IMR-90 (cell line): Measurements from ENCODE around the gene CIZ1. TPM values are rescaled to one million over a fixed set of nuclear protein-coding genes. Genes with fewer than 3 reads are reported as not detected.
"Not testable (repeated sequence)": the region's sequence is repeated elsewhere in the genome, so short reads cannot be mapped to it uniquely, and the experiment has no call there.

ENCODE experiments used
- ATAC-seq: fragments of 200-7000 bp; cut with Tn5 transposase; 2 replicates; pipeline ENCODE4 v1.9.1; 2020; ENCODE audit warnings: low read depth, mild to moderate bottlenecking, moderate library complexity
- BruUV-seq: library from RNA; stranded (reverse); fragments of 400-500 nt; replicated peaks from 2 replicates; lab custom pipeline; 2021; lab: Mats Ljungman, UMichigan
- CTCF ChIA-PET: fragments of 300-600 bp; formaldehyde crosslinking; extraction: SDS; loops from one replicate; lab custom pipeline; 2021; ENCODE audit warnings: antibody characterized with exemption; lab: Yijun Ruan, JAX
- POLR2A ChIA-PET: fragments of 300-600 bp; sonication (Branson Sonifier 250); formaldehyde crosslinking; loops from one replicate; lab custom pipeline; 2022; ENCODE audit warnings: antibody characterized with exemption; ENCODE audit not compliant: unreplicated experiment; lab: Charles Lee
- DNase-seq: peaks from one replicate; pipeline ENCODE4 v3.0.0; 2013
- H2AFZ ChIP-seq: replicated peaks from 2 replicates; pipeline ENCODE3; 2013; ENCODE audit warnings: low read length, mild to moderate bottlenecking; ENCODE audit not compliant: poor library complexity
- H2AK5ac ChIP-seq: 2 replicates; pipeline ENCODE4 v1.6.1; 2013; ENCODE audit warnings: low read depth, low read length, inconsistent platforms
- H2AK9ac ChIP-seq: replicated peaks from 2 replicates; pipeline ENCODE3; 2013; ENCODE audit warnings: mild to moderate bottlenecking, low read depth, low read length, moderate library complexity; ENCODE audit not compliant: poor library complexity
- H2BK120ac ChIP-seq: 2 replicates; pipeline ENCODE4 v1.6.1; 2013; ENCODE audit warnings: low read depth, low read length, inconsistent platforms
- H2BK15ac ChIP-seq: 3 replicates; pipeline ENCODE4 v1.6.1; 2013; ENCODE audit warnings: low read depth, low read length, inconsistent platforms
- H2BK20ac ChIP-seq: 2 replicates; pipeline ENCODE4 v1.6.1; 2013; ENCODE audit warnings: low read depth, mild to moderate bottlenecking, inconsistent platforms, low read length, moderate library complexity
- H2BK5ac ChIP-seq: 2 replicates; pipeline ENCODE4 v1.6.1; 2013; ENCODE audit warnings: mild to moderate bottlenecking, low read depth, low read length, inconsistent platforms; ENCODE audit not compliant: poor library complexity, severe bottlenecking
- H3K14ac ChIP-seq: replicated peaks from 2 replicates; pipeline ENCODE4 v1.6.1; 2013; ENCODE audit warnings: low read depth, low read length, inconsistent platforms
- H3K18ac ChIP-seq: 2 replicates; pipeline ENCODE4 v1.6.1; 2013; ENCODE audit warnings: low read depth, low read length, control low read depth
- H3K23ac ChIP-seq: 2 replicates; pipeline ENCODE4 v1.6.1; 2013; ENCODE audit warnings: low read depth, low read length, inconsistent platforms
- H3K27ac ChIP-seq: 2 replicates; pipeline ENCODE4 v1.5.1; 2013; ENCODE audit warnings: mild to moderate bottlenecking, control low read depth, low read length; ENCODE audit not compliant: insufficient read depth
- H3K27me3 ChIP-seq: 2 replicates; pipeline ENCODE4 v1.6.1; 2013; ENCODE audit warnings: low read length; ENCODE audit not compliant: control insufficient read depth, insufficient read depth
- H3K36me3 ChIP-seq: 2 replicates; pipeline ENCODE4 v1.6.1; 2013; ENCODE audit warnings: low read length, mixed read lengths; ENCODE audit not compliant: control insufficient read depth, insufficient read depth
- H3K4ac ChIP-seq: 2 replicates; pipeline ENCODE4 v1.6.1; 2013; ENCODE audit warnings: low read depth, low read length, inconsistent platforms
- H3K4me1 ChIP-seq: 2 replicates; pipeline ENCODE4 v1.6.1; 2013; ENCODE audit warnings: low read length, mixed read lengths; ENCODE audit not compliant: control insufficient read depth, insufficient read depth
- H3K4me2 ChIP-seq: 2 replicates; pipeline ENCODE4 v1.6.1; 2013; ENCODE audit warnings: low read depth, mild to moderate bottlenecking, control low read depth, low read length, moderate library complexity
- H3K4me3 ChIP-seq: 2 replicates; pipeline ENCODE4 v1.5.1; 2013; ENCODE audit warnings: low read depth, mild to moderate bottlenecking, control low read depth, low read length, moderate library complexity; ENCODE audit not compliant: insufficient read depth
- H3K56ac ChIP-seq: 2 replicates; pipeline ENCODE4 v1.6.1; 2013; ENCODE audit warnings: low read length, inconsistent platforms; ENCODE audit not compliant: insufficient read depth; ENCODE audit errors: extremely low read depth
- H3K79me1 ChIP-seq, 2 experiments: 2 replicates each; pipeline ENCODE4 v1.6.1; 2013; ENCODE audit warnings: low read length in 2 of 2, inconsistent platforms in 1 of 2, low read depth in 1 of 2
- H3K9ac ChIP-seq: 2 replicates; pipeline ENCODE4 v1.6.1; 2013; ENCODE audit warnings: low read depth, low read length, control low read depth
- H3K9me1 ChIP-seq: 2 replicates; pipeline ENCODE4 v1.6.1; 2013; ENCODE audit warnings: low read length, inconsistent platforms; ENCODE audit not compliant: insufficient read depth
- H3K9me3 ChIP-seq: 2 replicates; pipeline ENCODE4 v1.6.1; 2013; ENCODE audit warnings: low read length; ENCODE audit not compliant: control insufficient read depth, insufficient read depth
- H4K20me1 ChIP-seq: 2 replicates; pipeline ENCODE4 v1.6.1; 2013; ENCODE audit warnings: low read length, inconsistent platforms; ENCODE audit not compliant: insufficient read depth
- H4K5ac ChIP-seq: 2 replicates; pipeline ENCODE4 v1.6.1; 2013; ENCODE audit warnings: mild to moderate bottlenecking, low read depth, low read length, control low read depth
- H4K8ac ChIP-seq, 2 experiments: 2 replicates each; pipeline ENCODE4 v1.6.1; 2013; ENCODE audit warnings: low read depth in 2 of 2, low read length in 2 of 2, control low read depth in 1 of 2, inconsistent platforms in 1 of 2
- H4K91ac ChIP-seq: 2 replicates; pipeline ENCODE4 v1.6.1; 2013; ENCODE audit warnings: low read depth, low read length, inconsistent platforms; ENCODE audit not compliant: insufficient read depth
- CTCF ChIP-seq: conservative IDR thresholded peaks from 2 replicates; pipeline ENCODE4 v1.5.1; 2012; ENCODE audit warnings: mild to moderate bottlenecking, low read depth, low read length, improper control_type of control experiment
- MXI1 ChIP-seq: IDR thresholded peaks from 2 replicates; pipeline ENCODE4 v1.6.1; 2012; ENCODE audit warnings: low read depth, mild to moderate bottlenecking, low read length, moderate library complexity, borderline replicate concordance
- RAD21 ChIP-seq: IDR thresholded peaks from 2 replicates; pipeline ENCODE4 v1.6.1; 2012; ENCODE audit warnings: low read length, improper control_type of control experiment
- WGBS, 2 experiments: methylation state at CpG; one replicate each; pipeline versions ENCODE4 v1.1.5 to v1.1.7; 2013; ENCODE audit warnings: missing lambda C conversion rate in 2 of 2; ENCODE audit not compliant: insufficient read length in 1 of 2; ENCODE audit errors: extremely low coverage in 2 of 2; 5-methylcytosine and 5-hydroxymethylcytosine counted together
- dilution Hi-C: fragments of 300-500 bp; cut with HindIII; formaldehyde crosslinking; loops from one replicate; pipeline ENCODE4 v1.14.3; 2018; ENCODE audit warnings: low sequenced_read_pairs; ENCODE audit not compliant: unreplicated experiment
- in situ Hi-C: fragments of 300-500 bp; cut with MboI; formaldehyde crosslinking; loops from 3 replicates; pipeline ENCODE4 v1.14.3; 2019; ENCODE audit warnings: low sequenced_read_pairs, inconsistent platforms, mixed read lengths
- intact Hi-C: fragments of 100-400 bp; cut with micrococcal nuclease; formaldehyde crosslinking; loops from 2 replicates; pipeline ENCODE4 v1.10.0; 2022
- polyA plus RNA-seq, 3 experiments: library from polyadenylated mRNA; depleted of rRNA; stranded (reverse); fragments of >200 nt; gene quantifications; 2 replicates each; pipeline ENCODE4 v1.2.3, GENCODE V29; 2012; ENCODE audit warnings: low replicate concordance in 1 of 3
- total RNA-seq: library from RNA; depleted of rRNA; stranded (reverse); fragments of >200 nt; gene quantifications from 2 replicates; pipeline ENCODE4 v1.2.3, GENCODE V29; 2012

CIZ1 gene
- total and polyA plus RNA-seq, 2 of the 4 experiments (the other 2 are of a cell fraction): 13.8 to 51.9 TPM

- TF ChIP-seq MXI1: no peak
Measured at GRCh38 chr9:128182893-128183588, 8.3 kb downstream of the CIZ1 start (continued).

DNA sequence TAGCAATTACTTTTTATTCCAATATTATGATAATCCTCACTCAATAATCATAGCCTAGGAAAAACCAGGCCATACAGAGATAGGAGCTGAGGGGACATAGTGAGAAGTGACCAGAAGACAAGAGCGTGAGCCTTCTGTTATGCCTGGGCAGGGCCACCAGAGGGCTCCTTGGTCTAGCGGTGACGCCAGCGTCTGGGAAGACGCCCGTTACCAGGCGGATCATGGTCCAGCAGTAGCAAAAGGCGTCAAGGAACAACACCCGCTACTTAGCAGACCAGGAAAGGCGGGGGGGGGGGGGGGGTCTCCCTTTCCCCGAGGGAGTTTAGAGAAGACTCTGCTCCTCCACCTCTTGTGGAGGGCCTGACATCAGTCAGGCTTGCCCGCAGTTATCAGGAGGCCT is 9.9 kb downstream of the CIZ1 start:
- not testable (repeated sequence) for H2BK20ac ChIP-seq

More for the DNA sequence above, 9.9 kb downstream of the CIZ1 start:
- H4K5ac ChIP-seq, H2BK15ac ChIP-seq, H3K4me2 ChIP-seq, H3K23ac ChIP-seq, H3K27me3 ChIP-seq, H3K4ac ChIP-seq, in situ Hi-C loops, BruUV-seq, H3K4me1 ChIP-seq, H3K9me3 ChIP-seq, H4K91ac ChIP-seq, dilution Hi-C loops, POLR2A ChIA-PET, H2AFZ ChIP-seq, H2AK5ac ChIP-seq, ATAC-seq, H4K20me1 ChIP-seq, H2AK9ac ChIP-seq, H4K8ac ChIP-seq, H2BK5ac ChIP-seq, H3K18ac ChIP-seq, H2BK120ac ChIP-seq, H3K9me1 ChIP-seq, H3K9ac ChIP-seq, H3K27ac ChIP-seq, intact Hi-C loops, H3K56ac ChIP-seq, H3K4me3 ChIP-seq, H3K14ac ChIP-seq: not testable (repeated sequence)
- Histone ChIP-seq H3K79me1 (peaks cover 1 to 24% of the 10 kb centered on the region in 2 experiments; a peak in 3 of 4 replicates), H3K36me3 (peaks cover 67% of the 10 kb centered on the region)
- peak; percentile 46; the same call in 1 of the 2 replicates for TF ChIP-seq RAD21
- peak; percentile 40 for TF ChIP-seq CTCF
- WGBS, 2 experiments: 47% methylated on average over 3 of the region's 12 CpGs; no CpG with 5 or more reads in 1 of the 2 experiments
- DNase-seq: peak; percentile 30
- CTCF ChIA-PET: interaction anchor here (0.6 kb wide), 1 partner anchor 191 kb away, joined by 3 read pairs; no protein-coding TSS in a partner anchor
